GM23338 (cell line): Measurements from ENCODE around the gene HEATR1. TPM values are rescaled to one million over a fixed set of nuclear protein-coding genes. Genes with fewer than 3 reads are reported as not detected.

Source experiments
- ATAC-seq: fragments of 200-7000 bp; cut with Tn5 transposase; 3 replicates; pipeline ENCODE4 v1.9.1; 2020
- DNase-seq: peaks from one replicate; pipeline ENCODE4 v3.0.0-alpha.2; 2015; ENCODE audit warnings: low spot score
- H2AFZ ChIP-seq: fragments of 200-600 bp; sonication (generic); 2 replicates; pipeline ENCODE4 v1.8.0; 2016; ENCODE audit warnings: antibody characterized with exemption, mild to moderate bottlenecking, moderate library complexity
- H3F3A ChIP-seq: fragments of 200-600 bp; sonication (generic); replicated peaks from 2 replicates; pipeline ENCODE4 v1.8.0; 2017; ENCODE audit warnings: antibody characterized with exemption, mixed run types, low read depth
- H3K27ac ChIP-seq: fragments of 200-600 bp; sonication (generic); 2 replicates; pipeline ENCODE4 v1.6.1; 2016; ENCODE audit warnings: low read depth
- H3K27me3 ChIP-seq: fragments of 200-600 bp; sonication (generic); 2 replicates; pipeline ENCODE4 v1.8.0; 2016; ENCODE audit warnings: mild to moderate bottlenecking, mixed run types, moderate library complexity; ENCODE audit not compliant: insufficient read depth
- H3K36me3 ChIP-seq: fragments of 200-600 bp; sonication (generic); 2 replicates; pipeline ENCODE4 v1.8.0; 2016; ENCODE audit warnings: mild to moderate bottlenecking; ENCODE audit not compliant: insufficient read depth
- H3K4me1 ChIP-seq: fragments of 200-600 bp; sonication (generic); 2 replicates; pipeline ENCODE4 v1.8.0; 2016; ENCODE audit warnings: mild to moderate bottlenecking, moderate library complexity; ENCODE audit not compliant: insufficient read depth
- H3K4me2 ChIP-seq: fragments of 200-600 bp; sonication (generic); 2 replicates; pipeline ENCODE4 v1.7.1; 2017; ENCODE audit warnings: mixed run types
- H3K4me3 ChIP-seq: fragments of 200-600 bp; sonication (generic); 2 replicates; pipeline ENCODE4 v1.6.1; 2016; ENCODE audit warnings: mixed run types
- H3K79me2 ChIP-seq: fragments of 200-600 bp; sonication (generic); replicated peaks from 2 replicates; pipeline ENCODE4 v1.8.0; 2017; ENCODE audit warnings: mild to moderate bottlenecking; ENCODE audit not compliant: insufficient read depth
- H3K9me2 ChIP-seq: fragments of 200-600 bp; sonication (generic); 2 replicates; pipeline ENCODE4 v1.8.0; 2017; ENCODE audit not compliant: insufficient read depth
- H4K20me1 ChIP-seq: fragments of 200-600 bp; sonication (generic); replicated peaks from 2 replicates; pipeline ENCODE4 v1.8.0; 2017; ENCODE audit warnings: mild to moderate bottlenecking; ENCODE audit not compliant: insufficient read depth
- H3K27ac Mint-ChIP-seq: 2 replicates; pipeline ENCODE4 v1.8.0; 2020; ENCODE audit warnings: inconsistent platforms, mild to moderate bottlenecking, moderate library complexity, mixed read lengths
- H3K27me3 Mint-ChIP-seq: 3 replicates; pipeline ENCODE4 v1.8.0; 2022; ENCODE audit warnings: low read depth, mild to moderate bottlenecking, moderate library complexity, mixed read lengths, inconsistent platforms; ENCODE audit not compliant: insufficient read depth, poor library complexity
- H3K36me3 Mint-ChIP-seq: 3 replicates; pipeline ENCODE4 v1.8.0; 2021; ENCODE audit warnings: low read depth, mild to moderate bottlenecking, inconsistent platforms, moderate library complexity, mixed read lengths
- H3K4me1 Mint-ChIP-seq: 3 replicates; pipeline ENCODE4 v1.8.0; 2020; ENCODE audit warnings: mild to moderate bottlenecking, inconsistent platforms, mixed read lengths
- H3K4me3 Mint-ChIP-seq: 3 replicates; pipeline ENCODE4 v1.8.0; 2021; ENCODE audit warnings: moderate library complexity, mild to moderate bottlenecking, inconsistent platforms, mixed read lengths
- H3K9me3 Mint-ChIP-seq: 3 replicates; pipeline ENCODE4 v1.8.0; 2020; ENCODE audit warnings: moderate library complexity, mild to moderate bottlenecking, inconsistent platforms, mixed read lengths
- CREB1 ChIP-seq: fragments of 250-450 bp; sonication (Bioruptor Pico); IDR thresholded peaks from 2 replicates; pipeline ENCODE4 v1.5.0; 2020; ENCODE audit warnings: low read depth, mild to moderate bottlenecking, moderate library complexity
- NANOG ChIP-seq: IDR thresholded peaks from 2 replicates; pipeline ENCODE4 v1.6.1; 2016; ENCODE audit warnings: antibody characterized with exemption, borderline replicate concordance
- POLR2AphosphoS5 ChIP-seq: IDR thresholded peaks from 2 replicates; pipeline ENCODE4 v1.6.1; 2016; ENCODE audit warnings: antibody characterized with exemption, low read depth
- STAT1 ChIP-seq: IDR thresholded peaks from one replicate; pipeline ENCODE4 v1.6.1; 2016; ENCODE audit warnings: antibody characterized with exemption; ENCODE audit not compliant: unreplicated experiment
- ZNF114 ChIP-seq: fragments of 250-450 bp; sonication (Bioruptor Pico); IDR thresholded peaks from 2 replicates; pipeline ENCODE4 v1.5.0; 2020; ENCODE audit warnings: mild to moderate bottlenecking, moderate library complexity
- ZNF331 ChIP-seq: fragments of 250-450 bp; sonication (Bioruptor Pico); IDR thresholded peaks from 2 replicates; pipeline ENCODE4 v1.5.0; 2020; ENCODE audit warnings: low read depth, mild to moderate bottlenecking, moderate library complexity
- polyA plus RNA-seq: library from polyadenylated mRNA; unstranded; fragments of >200 nt; fragmentation: Nextera tagmentation; extraction: Ambion mirVana; gene quantifications from 2 replicates; pipeline ENCODE4 v1.2.1, GENCODE V29; 2016
- total RNA-seq: library from RNA; depleted of rRNA; stranded (reverse); fragments of >200 nt; shearing (Covaris generic); gene quantifications from 2 replicates; pipeline ENCODE4 v1.2.3, GENCODE V29; 2014
- TF ChIP-seq, protein P1 (sequence below): fragments of 250-450 bp; sonication (Bioruptor Pico); IDR thresholded peaks from 2 replicates; pipeline ENCODE4 v1.5.0; 2020; ENCODE audit warnings: mild to moderate bottlenecking, moderate library complexity
- TF ChIP-seq, protein P2 (sequence below): IDR thresholded peaks from 2 replicates; pipeline ENCODE4 v1.6.1; 2016; ENCODE audit warnings: antibody characterized with exemption
- TF ChIP-seq, protein P3 (sequence below): IDR thresholded peaks from one replicate; pipeline ENCODE4 v1.6.1; 2018; ENCODE audit warnings: antibody characterized with exemption; ENCODE audit not compliant: unreplicated experiment
- TF ChIP-seq, protein P4 (sequence below), 2 experiments: fragments of 200-600 bp in 1 of 2; sonication (generic) in 1 of 2; conservative IDR thresholded peaks; 2 replicates each; pipeline versions ENCODE4 v1.5.1 to v1.6.1; 2016 to 2017; ENCODE audit warnings: antibody characterized with exemption in 2 of 2, low read depth in 2 of 2, mild to moderate bottlenecking in 2 of 2, moderate library complexity in 1 of 2

Gene HEATR1
- total and polyA plus RNA-seq, 2 experiments from 2014 or later = 17.2 to 81.1 TPM

DNA sequence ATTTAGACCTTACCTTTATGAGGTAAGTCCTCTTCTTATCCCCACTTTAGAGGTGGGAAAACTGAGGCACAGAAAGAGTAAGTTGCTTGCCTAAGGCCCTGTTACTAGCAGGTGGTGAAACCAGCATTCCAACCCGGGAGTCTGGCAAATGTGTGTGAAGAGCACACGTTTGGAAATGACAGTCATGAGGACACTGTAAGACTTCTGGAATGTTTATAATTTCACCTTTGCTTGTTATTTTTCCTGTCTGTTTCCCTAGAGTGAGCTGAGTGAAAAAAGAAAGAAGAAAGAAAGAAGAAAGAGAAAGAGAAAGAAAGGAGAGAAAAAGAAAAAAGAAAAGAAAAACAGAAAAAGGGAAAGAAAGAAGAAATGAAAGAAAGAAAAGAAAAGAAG, 101.7 kb downstream of the HEATR1 start (continued):
- TF ChIP-seq, protein P1, sequence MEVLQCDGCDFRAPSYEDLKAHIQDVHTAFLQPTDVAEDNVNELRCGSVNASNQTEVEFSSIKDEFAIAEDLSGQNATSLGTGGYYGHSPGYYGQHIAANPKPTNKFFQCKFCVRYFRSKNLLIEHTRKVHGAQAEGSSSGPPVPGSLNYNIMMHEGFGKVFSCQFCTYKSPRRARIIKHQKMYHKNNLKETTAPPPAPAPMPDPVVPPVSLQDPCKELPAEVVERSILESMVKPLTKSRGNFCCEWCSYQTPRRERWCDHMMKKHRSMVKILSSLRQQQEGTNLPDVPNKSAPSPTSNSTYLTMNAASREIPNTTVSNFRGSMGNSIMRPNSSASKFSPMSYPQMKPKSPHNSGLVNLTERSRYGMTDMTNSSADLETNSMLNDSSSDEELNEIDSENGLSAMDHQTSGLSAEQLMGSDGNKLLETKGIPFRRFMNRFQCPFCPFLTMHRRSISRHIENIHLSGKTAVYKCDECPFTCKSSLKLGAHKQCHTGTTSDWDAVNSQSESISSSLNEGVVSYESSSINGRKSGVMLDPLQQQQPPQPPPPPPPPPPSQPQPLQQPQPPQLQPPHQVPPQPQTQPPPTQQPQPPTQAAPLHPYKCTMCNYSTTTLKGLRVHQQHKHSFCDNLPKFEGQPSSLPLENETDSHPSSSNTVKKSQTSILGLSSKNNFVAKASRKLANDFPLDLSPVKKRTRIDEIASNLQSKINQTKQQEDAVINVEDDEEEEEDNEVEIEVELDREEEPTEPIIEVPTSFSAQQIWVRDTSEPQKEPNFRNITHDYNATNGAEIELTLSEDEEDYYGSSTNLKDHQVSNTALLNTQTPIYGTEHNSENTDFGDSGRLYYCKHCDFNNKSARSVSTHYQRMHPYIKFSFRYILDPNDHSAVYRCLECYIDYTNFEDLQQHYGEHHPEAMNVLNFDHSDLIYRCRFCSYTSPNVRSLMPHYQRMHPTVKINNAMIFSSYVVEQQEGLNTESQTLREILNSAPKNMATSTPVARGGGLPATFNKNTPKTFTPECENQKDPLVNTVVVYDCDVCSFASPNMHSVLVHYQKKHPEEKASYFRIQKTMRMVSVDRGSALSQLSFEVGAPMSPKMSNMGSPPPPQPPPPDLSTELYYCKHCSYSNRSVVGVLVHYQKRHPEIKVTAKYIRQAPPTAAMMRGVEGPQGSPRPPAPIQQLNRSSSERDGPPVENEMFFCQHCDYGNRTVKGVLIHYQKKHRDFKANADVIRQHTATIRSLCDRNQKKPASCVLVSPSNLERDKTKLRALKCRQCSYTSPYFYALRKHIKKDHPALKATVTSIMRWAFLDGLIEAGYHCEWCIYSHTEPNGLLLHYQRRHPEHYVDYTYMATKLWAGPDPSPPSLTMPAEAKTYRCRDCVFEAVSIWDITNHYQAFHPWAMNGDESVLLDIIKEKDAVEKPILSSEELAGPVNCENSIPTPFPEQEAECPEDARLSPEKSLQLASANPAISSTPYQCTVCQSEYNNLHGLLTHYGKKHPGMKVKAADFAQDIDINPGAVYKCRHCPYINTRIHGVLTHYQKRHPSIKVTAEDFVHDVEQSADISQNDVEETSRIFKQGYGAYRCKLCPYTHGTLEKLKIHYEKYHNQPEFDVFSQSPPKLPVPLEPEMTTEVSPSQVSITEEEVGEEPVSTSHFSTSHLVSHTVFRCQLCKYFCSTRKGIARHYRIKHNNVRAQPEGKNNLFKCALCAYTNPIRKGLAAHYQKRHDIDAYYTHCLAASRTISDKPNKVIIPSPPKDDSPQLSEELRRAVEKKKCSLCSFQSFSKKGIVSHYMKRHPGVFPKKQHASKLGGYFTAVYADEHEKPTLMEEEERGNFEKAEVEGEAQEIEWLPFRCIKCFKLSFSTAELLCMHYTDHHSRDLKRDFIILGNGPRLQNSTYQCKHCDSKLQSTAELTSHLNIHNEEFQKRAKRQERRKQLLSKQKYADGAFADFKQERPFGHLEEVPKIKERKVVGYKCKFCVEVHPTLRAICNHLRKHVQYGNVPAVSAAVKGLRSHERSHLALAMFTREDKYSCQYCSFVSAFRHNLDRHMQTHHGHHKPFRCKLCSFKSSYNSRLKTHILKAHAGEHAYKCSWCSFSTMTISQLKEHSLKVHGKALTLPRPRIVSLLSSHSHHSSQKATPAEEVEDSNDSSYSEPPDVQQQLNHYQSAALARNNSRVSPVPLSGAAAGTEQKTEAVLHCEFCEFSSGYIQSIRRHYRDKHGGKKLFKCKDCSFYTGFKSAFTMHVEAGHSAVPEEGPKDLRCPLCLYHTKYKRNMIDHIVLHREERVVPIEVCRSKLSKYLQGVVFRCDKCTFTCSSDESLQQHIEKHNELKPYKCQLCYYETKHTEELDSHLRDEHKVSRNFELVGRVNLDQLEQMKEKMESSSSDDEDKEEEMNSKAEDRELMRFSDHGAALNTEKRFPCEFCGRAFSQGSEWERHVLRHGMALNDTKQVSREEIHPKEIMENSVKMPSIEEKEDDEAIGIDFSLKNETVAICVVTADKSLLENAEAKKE (CRISPR knock-in tag) = no peak
- no peak for TF ChIP-seq ZNF114 (CRISPR knock-in tag)
- TF ChIP-seq ZNF331 = no peak
- TF ChIP-seq, protein P2, sequence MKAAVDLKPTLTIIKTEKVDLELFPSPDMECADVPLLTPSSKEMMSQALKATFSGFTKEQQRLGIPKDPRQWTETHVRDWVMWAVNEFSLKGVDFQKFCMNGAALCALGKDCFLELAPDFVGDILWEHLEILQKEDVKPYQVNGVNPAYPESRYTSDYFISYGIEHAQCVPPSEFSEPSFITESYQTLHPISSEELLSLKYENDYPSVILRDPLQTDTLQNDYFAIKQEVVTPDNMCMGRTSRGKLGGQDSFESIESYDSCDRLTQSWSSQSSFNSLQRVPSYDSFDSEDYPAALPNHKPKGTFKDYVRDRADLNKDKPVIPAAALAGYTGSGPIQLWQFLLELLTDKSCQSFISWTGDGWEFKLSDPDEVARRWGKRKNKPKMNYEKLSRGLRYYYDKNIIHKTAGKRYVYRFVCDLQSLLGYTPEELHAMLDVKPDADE = no peak
- no peak for TF ChIP-seq POLR2AphosphoS5
- TF ChIP-seq CREB1 (CRISPR knock-in tag) = no peak

DNA sequence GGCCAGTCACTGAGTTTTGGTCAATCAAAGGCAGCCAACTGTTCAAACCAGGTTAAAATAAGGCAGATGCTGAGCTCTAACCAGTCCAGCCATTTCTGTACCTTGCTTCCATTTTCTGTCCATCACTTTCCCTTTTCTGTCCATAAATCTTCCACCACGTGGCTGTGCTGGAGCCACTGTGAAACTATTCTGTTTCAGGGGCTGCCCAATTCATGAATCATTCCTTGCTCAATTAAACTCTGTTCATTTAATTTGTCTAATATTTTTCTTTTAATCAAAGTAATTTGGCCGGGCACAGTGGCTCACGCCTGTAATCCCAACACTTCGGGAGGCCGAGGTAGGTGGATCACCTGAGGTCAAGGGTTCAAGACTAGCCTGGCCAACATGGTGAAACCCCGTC, 103.2 kb downstream of the HEATR1 start:
- Histone ChIP-seq H3F3A (peaks cover 8% of the 10 kb centered on the region; the same call in 1 of the 2 replicates), H2AFZ (no peak overlapping the region), H3K79me2 (no peaks in the 10 kb centered on the region), H3K36me3 (no peaks in the 10 kb centered on the region), H3K4me2 (no peak overlapping the region), H3K4me3 (no peak overlapping the region), H3K27me3 (no peaks in the 10 kb centered on the region), H3K27ac (no peak overlapping the region), H3K9me2 (no peaks in the 10 kb centered on the region), H4K20me1 (no peaks in the 10 kb centered on the region), H3K4me1 (peaks cover 7% of the 10 kb centered on the region)
- Mint-ChIP-seq H3K9me3 (no peaks in the 10 kb centered on the region; the same call in 2 of the 3 replicates), H3K27me3 (peaks cover 3% of the 10 kb centered on the region), H3K4me3 (no peak overlapping the region), H3K4me1 (peaks cover 17% of the 10 kb centered on the region), H3K36me3 (no peaks in the 10 kb centered on the region), H3K27ac (no peak overlapping the region)
- TF ChIP-seq NANOG (no peak), CREB1 (CRISPR knock-in tag) (no peak), STAT1 (no peak)
- TF ChIP-seq, protein P3, sequence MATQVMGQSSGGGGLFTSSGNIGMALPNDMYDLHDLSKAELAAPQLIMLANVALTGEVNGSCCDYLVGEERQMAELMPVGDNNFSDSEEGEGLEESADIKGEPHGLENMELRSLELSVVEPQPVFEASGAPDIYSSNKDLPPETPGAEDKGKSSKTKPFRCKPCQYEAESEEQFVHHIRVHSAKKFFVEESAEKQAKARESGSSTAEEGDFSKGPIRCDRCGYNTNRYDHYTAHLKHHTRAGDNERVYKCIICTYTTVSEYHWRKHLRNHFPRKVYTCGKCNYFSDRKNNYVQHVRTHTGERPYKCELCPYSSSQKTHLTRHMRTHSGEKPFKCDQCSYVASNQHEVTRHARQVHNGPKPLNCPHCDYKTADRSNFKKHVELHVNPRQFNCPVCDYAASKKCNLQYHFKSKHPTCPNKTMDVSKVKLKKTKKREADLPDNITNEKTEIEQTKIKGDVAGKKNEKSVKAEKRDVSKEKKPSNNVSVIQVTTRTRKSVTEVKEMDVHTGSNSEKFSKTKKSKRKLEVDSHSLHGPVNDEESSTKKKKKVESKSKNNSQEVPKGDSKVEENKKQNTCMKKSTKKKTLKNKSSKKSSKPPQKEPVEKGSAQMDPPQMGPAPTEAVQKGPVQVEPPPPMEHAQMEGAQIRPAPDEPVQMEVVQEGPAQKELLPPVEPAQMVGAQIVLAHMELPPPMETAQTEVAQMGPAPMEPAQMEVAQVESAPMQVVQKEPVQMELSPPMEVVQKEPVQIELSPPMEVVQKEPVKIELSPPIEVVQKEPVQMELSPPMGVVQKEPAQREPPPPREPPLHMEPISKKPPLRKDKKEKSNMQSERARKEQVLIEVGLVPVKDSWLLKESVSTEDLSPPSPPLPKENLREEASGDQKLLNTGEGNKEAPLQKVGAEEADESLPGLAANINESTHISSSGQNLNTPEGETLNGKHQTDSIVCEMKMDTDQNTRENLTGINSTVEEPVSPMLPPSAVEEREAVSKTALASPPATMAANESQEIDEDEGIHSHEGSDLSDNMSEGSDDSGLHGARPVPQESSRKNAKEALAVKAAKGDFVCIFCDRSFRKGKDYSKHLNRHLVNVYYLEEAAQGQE = no peak
- TF ChIP-seq, protein P2 = no peak
- TF ChIP-seq, protein P4, sequence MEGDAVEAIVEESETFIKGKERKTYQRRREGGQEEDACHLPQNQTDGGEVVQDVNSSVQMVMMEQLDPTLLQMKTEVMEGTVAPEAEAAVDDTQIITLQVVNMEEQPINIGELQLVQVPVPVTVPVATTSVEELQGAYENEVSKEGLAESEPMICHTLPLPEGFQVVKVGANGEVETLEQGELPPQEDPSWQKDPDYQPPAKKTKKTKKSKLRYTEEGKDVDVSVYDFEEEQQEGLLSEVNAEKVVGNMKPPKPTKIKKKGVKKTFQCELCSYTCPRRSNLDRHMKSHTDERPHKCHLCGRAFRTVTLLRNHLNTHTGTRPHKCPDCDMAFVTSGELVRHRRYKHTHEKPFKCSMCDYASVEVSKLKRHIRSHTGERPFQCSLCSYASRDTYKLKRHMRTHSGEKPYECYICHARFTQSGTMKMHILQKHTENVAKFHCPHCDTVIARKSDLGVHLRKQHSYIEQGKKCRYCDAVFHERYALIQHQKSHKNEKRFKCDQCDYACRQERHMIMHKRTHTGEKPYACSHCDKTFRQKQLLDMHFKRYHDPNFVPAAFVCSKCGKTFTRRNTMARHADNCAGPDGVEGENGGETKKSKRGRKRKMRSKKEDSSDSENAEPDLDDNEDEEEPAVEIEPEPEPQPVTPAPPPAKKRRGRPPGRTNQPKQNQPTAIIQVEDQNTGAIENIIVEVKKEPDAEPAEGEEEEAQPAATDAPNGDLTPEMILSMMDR (conservative IDR thresholded peaks at IDR 0.05; ENCODE audit: low read depth in 2 of 2) = no peak
- ATAC-seq = no peak
- no peak for DNase-seq
